ENCODE data around the gene SCARF2.
"Not testable (repeated sequence)": the region's sequence is repeated elsewhere in the genome, so short reads cannot be mapped to it uniquely, and the experiment has no call there.

SCARF2 gene

DNA sequence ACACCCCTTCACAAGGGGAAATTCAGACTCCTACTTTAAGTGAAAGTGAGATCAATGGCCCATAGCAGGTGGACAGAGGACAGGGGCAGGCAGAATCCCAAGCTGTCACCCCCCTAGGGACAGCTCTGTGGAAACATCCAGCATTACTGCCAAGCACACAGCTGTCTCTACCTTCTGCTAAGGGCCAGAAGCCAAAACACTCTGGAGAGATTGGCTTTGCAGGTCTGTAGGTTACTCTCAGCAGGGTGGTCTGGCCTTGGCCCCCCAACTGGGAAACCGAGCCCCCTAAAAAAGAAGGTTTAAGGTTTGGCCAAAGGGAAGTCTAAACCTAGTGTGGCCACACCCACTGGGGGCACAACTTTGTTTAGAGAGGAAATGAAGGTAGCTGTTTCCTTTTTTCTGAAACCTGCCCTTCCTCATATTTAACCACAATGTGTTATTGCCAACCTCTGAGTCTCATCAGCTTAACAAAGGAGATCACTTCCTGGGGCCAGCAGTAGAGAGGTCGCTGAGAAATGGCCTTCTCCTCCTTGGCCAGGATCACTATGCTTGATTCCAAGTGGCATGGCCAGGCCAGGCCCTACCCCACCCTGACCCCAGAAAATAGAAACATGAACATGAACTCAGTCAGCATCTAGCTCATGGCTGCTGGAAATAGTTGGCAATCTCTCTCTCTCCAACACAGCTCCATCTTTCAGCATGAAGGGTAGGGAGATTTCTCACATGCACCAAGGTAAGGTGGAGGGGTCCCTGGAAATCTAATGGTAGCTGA lies 25.9 kb upstream of the SCARF2 start:
- no peak for DNase-seq

DNA sequence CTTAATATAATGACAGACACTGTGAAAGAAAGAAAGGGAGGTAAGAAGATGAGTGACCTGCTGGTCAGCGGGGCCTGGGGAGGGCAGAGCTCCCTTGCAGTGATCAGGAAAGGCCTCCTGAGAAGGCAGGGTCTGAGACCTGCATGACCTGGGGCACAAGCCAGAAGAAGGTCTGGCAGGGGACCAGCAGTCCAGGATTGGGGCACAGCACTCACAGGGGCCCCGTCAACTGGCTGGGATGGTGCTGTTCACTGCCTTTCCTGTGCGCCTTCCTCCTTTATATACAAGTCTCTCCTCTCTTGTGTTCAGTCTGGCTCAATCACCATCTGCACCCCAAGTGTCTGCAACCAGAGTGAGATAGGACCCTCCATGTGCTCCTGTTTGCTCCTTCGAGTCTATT lies 22.2 kb upstream of the SCARF2 start:
- DNase-seq = no peak

DNA sequence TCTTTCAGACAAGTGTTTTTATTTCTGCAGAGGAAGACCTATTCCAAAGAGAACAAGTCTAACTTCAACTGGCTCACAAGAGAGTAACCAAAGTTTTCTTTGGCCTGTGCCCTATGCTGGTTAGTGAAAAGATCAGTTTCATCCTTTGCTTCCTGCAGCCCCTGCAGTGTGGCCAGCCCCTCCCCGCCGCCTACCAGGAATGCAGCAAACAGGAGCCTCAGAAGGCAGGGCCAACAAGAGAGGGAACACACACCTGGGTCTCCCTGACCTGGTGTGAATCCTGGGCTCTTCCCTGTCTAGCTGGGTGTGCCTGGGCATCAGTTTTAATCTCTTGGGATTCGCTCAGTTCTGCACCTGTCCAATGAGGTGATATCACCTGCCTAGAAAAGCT lies 21.5 kb upstream of the SCARF2 start:
- DNase-seq = no peak

DNA sequence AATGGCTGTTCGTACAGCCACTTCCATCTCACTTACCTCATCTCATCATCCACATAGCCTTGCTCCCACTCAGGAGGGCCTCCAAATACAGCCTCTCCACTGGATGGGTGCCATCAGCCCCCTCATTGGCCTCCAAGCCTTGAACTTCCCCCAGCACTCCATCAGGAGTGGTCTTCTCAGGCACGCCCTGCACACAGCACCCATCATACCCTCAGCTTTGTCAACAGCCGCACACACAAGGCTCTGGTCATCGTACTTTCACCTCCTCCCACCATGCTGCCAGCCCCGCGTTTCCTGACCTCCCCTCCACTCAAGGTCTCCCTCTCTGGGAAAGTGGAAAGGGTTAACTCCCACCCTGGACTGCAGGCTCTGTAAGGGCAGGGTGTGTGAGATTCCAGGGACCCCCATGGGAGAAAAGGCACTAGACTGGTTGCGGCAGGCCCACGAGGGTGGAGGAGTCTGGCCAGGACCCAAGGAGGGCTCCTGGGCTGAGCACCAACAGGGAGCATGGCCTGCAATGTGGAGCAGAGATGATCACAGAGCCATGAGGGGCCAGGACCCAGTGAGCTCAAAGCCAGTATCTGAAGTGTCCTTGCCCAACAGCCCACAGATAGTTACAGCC lies 21.0 kb upstream of the SCARF2 start:
- DNase-seq = no peak

DNA sequence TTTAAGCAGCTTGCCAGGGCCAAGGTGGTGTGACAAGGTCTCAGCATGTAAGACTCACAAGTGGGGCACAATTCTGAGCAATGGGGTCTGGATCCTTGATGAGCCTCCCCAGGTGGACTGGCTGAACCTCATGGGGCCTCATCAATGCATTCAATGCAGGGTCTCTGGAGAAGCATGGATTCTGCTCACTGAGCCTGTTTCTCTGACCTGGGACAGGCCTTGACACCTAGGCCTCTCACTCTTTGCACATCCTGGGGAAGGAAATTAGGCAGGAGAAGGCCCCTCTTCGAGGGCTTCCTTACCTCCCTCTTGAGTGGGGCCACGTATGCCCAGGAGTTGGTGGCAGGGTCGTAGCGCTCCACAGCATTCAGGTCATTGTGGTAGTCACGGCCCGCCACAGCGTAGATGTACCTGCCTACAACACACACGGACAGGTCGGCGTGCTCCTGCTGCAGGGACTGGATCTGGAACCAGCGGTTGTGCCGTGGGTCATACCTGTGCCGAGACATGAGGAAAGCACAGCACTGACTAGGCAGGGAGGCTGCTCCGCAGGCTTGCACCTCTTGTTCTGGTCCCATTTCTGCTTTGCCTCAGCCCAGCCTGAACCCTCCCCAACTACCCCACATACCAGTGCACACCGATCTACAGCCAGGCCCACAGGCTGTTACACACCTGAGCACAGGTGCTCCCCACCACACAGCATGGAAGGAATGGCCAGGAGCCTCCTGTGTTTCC lies 20.0 kb upstream of the SCARF2 start:
- no peak for DNase-seq

DNA sequence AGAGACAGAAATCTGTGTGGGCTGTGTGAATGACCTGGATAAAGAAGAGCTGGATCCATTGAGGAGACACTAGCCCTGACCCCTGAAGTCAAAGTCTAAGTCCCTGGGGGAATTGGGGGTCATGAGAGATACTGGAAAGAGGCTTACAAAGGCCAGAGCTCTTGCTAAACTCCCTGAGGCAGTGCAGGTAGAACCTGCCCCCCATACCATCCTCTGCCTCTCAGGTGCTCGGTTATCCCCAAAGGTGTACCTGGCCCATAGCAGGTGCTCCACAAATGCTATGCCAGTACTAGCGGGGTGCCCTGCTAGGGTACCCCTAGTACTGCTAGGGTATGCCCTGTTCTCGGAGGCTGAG lies 19.1 kb upstream of the SCARF2 start:
- DNase-seq = no peak

DNA sequence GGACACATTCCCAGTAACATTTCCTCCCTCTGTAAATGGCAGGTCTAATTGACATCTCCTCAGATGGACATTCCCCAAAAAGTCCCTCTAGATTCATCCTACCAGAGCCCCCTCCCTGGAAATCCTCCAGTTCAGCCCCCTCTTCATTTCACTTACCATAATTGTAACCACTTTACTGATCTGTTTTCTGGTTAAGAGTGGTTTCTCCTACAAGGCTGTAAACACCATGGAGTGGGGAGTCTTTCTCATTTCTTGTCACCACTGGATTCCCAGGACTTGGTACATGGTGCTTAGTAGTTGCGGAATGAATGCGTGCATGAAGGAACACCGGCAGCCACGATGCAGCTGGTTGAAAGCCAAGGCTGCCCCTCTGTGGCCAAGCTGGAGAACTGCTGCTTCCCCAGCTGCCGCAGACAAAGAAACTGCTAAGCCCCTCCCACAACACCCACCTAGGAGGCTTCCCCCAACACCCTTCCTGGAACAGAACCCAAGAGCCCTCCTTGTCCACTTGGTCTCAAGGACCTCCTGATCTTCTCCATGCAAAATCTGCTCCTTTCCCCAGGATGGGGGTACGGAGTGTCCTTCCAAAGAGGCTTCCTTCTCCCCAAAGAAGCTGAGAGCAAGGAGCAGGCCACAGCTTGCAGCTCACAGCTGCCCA lies 18.6 kb upstream of the SCARF2 start:
- no peak for DNase-seq

DNA sequence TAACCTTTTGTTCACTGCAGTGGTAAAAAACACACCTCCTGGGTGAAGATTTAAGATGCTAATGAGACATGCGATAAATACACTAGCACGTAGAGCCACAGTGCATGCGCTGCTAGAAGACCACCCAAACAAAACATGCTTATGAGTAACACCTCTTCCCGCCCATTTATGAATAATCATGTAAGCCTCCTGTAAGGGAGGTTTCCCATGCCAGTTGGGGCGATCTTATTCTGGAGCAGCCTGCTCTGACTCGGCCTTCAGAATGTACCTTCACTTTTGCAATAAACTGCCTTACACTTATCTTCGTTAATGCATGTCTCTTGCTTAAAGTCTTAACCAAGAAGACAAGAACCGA lies 18.1 kb upstream of the SCARF2 start:
- DNase-seq = no peak

DNA sequence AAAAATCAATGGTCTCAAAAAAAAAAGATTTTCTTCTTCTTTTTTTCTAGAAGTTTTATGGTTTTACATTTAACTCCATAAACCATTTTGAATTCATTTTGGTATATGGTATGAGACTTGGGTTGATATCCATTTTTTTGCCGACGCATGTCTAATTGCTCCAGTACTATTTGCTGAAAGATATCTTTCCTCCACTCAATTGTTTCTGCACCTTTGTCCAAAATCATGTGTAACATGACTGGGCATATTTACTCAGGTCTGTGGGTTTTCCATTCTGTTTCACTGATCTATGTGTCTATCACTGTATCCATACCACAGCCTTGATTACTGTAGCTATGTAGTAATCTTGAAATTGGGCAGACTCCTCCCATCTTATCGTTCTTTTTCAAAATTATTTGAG lies 15.6 kb upstream of the SCARF2 start:
- no peak for DNase-seq

DNA sequence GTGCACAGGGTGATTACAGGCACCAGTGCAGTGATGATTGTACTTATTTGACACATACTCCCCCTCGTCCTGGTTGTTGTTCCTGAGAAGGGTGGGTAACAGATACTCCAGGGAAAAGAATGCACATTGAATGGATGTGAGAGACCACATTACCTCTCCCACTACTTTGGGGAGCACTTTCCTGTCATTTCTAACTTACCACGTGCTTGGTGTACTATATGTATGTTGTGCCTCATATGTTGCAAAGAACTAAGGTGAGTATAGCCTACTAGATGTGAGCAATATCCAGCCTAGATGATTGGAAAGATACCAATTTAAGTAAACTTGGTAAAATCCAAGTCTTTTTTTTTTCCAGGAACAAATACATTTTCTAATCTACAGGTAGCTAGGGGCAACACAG lies 14.3 kb upstream of the SCARF2 start:
- DNase-seq = no peak

DNA sequence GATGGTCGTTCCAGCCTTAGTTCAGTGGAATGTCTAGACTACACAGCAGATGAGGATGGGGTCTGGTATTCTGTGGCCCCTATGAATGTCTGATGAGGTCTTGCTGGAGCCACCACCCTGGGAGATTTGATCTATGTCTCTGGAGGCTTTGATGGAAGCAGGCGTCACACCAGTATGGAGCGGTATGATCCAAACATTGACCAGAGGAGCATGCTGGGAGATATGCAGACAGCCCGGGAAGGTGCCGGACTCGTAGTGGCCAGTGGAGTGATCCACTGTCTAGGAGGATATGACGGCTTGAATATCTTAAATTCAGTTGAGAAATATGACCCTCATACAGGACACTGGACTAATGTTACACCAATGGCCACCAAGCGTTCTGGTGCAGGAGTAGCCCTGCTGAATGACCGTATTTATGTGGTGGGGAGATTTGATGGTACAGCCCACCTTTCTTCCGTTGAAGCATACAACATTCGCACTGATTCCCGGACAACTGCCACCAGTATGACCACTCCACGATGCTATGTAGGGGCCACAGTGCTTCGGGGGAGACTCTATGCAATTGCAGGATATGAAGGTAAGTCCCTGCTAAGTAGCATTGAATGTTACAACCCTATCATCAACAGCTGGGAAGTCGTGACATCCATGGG lies 13.6 kb upstream of the SCARF2 start:
- not testable (repeated sequence) for DNase-seq

DNA sequence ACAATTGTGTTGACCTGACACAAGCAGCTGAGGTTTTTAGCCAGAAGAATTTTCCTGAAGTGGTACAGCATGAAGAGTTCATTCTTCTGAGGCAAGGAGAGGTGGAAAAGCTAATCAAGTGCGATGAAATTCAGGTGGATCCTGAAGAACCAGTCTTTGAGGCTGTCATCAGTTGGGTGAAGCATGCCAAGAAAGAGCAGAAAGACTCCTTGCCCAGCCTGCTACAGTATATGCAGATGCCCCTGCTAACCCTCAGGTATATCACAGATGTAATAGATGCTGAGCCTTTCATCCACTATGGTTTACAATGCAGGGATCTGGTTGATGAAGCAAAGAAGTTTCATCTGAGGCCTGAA lies 12.9 kb upstream of the SCARF2 start:
- DNase-seq = no peak

DNA sequence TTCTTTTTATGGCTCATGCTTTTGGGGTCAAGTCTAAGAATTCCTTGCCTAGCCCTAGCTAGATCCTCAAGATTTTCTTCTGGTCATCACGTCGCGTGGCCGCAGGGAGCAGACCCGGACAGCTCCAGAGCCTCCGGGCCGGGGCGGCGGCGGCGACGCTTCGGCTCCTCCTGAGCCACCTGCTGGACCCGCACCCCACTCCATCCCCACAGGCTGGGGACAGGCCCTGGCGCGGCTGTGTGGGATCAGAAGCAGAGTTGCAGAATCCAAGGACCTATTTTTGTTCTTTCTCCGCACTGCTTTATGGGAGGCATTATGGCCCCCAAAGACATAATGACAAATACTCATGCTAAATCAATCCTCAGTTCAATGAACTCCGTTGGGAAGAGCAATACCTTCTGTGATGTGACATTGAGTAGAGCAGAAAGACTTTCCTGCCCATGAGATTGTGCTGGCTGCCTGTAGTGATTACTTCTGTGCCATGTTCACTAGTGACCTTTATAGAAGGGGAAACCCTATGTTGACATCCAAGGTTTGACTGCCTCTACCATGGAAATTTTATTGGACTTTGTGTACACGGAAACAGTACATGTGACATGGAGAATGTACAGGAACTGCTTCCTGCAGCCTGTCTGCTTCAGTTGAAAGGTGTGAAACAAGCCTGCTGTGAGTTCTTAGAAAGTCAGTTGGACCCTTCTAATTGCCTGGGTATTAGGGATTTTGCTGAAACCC lies 12.4 kb upstream of the SCARF2 start:
- no peak for DNase-seq

DNA sequence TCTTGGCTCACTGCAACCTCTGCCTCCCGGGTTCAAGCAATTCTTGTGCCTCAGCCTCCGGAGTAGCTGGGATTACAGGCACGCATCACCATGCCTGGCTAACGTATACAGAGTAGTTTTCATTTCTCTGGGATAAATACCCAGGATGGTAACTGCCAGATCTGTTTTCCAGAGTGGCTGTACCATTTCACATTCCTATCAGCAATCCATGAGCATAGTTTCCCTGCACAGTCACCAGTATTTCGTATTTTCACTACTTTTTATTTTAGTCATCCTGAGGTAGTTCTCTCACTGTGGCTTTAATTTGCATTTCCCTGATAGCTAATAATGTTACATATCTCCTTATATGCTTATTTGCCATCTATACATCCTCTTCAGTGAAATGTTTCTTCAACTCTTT lies 11.0 kb upstream of the SCARF2 start:
- DNase-seq = no peak

DNA sequence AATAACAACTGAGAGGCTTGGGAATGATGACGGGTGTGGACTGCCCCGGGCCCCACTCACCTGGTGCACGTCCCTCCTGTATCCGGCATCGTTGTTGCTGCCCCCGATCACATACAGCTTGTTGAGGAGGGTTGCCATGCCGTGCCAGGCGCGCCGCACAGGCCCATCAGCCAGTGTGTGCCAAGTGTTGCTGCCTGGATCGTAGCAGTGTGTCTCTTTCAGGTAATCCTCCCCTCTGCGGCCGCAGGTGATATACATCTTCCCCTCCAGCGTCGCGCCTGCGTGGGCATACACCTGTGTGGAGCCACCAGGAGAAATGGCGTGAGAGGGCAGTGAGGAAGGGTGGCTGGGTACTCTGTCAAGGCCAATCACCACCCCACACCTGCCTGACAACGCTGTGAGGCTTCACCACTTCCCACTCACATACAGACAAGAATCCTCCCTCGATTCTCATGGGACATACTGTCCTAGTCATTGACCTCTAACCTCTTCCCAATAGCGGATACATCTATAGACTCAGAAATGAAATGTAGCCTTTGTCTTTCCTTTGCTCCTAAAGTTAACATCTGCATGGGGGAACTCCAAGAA lies 8.9 kb upstream of the SCARF2 start:
- no peak for DNase-seq

DNA sequence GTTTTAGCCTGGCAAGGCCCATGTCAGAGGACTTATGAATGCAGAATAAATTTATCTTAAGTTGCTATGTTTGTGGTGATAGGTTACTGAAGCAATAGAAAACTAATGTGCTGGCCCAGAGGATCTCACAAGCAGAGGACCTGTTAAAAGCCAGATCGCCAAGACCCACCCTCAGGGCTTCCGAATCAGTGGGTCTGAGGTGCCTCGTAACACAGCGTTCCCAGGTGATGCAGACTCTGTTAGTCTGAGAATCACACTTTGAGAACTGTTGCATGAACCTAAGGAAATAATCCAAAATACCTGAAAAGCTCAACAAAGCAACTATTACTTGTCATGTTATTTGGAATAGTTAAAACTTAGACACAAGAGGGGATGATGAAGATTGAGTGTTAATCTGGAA lies 6.7 kb upstream of the SCARF2 start:
- DNase-seq = no peak

DNA sequence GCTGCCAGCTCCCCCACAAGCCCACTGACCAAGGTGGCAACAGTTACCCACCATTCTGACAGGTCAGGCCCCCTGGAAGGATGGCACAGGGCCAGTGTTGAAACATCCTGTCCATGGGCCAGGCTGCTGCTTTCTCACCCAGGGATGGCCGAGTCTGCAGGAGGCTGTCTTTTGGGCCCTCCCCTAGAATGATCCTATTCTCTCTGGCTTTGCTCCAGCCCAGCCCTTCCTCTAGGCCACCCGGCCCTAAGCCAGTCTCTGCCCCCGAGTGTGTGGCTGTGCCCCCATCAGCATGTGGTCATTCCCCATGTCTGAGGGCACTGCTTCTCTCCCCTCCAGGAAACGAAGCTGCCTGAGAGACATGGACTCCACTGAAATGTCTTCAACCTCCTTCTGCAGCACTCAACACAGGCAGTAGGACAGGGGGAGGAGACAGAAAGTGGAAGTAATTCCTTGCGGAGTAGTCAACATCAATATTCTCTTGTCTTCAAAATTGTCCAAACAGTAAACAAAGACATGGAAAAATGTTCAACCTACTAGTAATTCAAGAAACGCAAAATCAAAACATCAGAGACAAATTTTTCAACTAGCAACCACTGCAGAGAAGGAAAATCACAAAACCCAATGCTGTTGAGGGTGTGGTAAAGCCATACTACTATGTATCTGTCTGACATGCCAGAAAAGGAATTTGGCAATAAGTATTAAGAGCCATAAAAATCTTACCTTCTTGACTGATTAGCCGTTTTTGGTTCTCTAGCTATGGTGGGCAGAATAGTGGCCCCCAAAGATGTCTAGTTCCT lies 5.1 kb upstream of the SCARF2 start:
- DNase-seq = no peak

DNA sequence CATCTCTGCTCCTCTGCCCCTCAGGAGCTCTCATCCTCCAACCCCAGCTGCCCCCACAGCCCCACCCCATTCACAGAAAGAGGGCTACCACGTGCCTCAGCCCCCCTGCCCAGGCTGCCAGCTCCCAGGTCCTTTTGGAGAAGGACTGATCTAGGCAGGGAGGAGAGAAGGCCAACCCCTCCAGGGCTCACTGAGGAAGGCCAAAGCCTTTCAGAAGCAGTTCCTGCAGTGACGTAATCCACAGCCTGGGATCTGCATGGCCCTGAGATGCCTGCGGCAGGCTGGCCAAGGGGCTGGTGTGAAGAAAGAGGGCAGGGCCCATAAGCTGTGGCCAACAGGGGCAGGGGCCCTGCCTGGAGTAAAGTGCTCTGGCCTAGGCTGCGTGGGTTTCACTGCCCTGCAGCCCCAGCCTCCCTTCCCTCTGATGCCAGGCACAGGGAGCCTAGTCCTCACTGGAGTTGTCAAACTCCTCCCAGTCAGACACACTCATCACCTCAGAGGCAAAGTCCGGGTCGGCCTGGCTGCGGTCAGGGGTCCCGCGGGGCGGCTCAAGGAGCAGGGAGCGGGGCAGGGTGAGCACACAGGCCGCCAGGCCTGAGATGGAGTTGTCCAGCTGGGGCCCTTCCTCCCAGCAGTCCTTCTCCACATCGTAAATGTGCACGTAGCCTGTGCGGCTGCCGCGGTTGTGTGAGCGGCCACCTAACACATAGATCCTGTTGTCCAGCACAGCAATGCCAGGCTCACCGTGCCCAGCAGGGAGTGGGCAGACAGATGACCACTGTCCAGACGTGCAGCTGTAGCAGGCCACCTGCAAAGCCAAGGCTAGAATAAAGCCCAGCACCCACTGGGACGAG lies 4.2 kb upstream of the SCARF2 start:
- DNase-seq = no peak

DNA sequence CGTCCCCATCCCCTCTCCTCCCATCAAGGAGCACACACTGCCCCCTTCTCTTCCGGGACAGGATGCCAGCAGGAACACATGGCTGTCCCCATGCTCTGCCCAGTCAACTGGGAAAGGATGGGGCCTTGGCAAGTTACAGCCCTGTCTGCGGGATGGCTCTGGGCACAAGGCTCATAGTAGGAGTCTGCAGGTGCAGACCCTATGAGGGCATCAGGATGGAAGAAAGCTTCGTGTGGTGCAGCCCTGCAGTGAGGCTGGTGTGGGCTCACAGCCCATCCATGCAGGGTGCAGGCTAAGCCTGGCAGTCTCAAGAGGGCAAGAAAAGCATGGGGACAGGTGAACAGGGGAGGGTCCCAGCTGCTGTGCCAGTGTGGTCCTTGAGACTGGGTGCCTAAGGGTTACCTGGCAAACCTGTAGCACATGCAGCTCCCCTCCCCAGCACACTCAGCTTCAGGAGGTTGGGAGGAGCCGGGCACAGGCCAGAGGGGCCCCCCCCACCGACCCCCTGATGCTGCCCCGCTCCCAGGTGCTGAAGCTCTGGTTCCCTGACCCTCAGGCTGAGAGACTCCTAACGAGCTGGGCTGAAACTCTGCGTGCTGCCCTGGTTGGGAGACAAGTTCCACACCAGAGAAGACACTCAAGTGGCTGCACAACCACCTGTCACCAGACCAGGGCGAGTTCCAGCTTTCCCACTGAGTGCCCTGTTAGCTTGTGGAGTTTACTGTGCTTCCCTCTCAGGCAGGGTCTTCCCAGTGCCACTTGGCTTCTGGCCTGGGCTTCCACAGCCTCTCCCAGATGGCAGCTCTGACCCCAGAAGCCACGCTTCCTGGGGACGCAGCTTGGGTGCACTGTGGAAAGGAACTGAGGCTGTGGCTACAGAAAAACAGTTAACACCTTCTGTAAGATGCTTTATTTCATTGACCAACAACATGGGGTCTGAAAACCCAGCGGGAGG lies 3.3 kb upstream of the SCARF2 start:
- DNase-seq = no peak

Measured in GOT3 (cell line).